Stimulated activated CD4-positive, alpha-beta T cell treated with anti-CD3 and anti-CD28 coated beads, Interleukin-4, amount 100 ng/mL, for 1 hour (primary cell): Measurements from ENCODE around the gene GPC6.
"Not testable (repeated sequence)": the region's sequence is repeated elsewhere in the genome, so short reads cannot be mapped to it uniquely, and the experiment has no call there.

Experiments
- DNase-seq: peaks from one replicate; pipeline ENCODE4 v3.0.0-alpha.2; 2020

The GPC6 gene

DNA sequence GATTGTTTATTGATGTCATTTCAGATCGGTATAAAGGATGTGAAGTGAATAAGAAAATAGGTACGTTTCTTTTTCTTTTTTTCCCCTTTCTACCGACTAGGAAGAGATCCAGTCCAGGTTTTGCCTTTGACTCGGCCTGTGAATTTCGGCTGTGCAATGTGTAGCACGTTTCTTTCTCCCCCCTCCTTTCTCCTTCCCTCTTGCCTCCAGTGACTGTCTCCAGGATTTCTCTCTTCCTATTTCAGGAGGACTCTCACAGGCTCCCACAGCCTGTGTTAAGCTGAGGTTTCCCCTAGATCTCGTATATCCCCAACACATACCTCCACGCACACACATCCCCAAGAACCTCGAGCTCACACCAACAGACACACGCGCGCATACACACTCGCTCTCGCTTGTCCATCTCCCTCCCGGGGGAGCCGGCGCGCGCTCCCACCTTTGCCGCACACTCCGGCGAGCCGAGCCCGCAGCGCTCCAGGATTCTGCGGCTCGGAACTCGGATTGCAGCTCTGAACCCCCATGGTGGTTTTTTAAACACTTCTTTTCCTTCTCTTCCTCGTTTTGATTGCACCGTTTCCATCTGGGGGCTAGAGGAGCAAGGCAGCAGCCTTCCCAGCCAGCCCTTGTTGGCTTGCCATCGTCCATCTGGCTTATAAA, at the start of gene GPC6:
GPC6 (plus strand) TSS at position 185 of the 657 bp plus-strand sequence.
- no peak for DNase-seq

DNA sequence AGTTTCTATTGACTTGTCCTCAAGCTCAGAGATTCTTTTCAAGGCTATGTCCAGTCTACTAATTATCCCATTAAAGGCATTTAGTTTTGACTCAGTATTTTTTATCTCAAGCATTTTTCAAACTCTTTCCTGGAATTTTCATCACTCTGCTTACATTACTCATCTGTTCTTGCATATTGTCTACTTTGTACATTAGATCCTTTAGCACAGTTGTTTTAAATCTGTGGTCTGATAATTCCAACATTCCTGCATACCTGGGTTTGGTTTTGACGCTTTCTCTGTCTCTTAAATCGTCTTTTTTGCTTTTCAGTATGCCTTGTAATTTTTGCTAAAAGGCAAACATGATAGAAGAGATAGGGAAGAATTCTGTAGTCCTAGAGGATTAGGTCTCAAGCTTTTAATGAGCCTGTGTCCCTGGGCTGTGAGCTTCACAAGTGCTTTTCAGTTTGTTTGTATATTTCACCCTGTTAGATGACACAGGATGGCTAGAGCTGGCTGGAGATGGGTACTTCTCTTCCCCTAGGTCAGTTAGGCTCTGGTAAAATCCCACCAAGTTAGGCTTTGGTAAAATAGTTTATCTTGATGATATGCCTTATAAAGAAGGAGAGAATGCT, 46.1 kb upstream of the GPC6 start:
- DNase-seq: no peak

GRCh38 chr13:93182406-93182805, 44.2 kb upstream of the GPC6 start:
- DNase-seq: no peak

- no peak for DNase-seq
These were observed 43.3 kb upstream of the GPC6 start for GRCh38 chr13:93183302-93183701.

- DNase-seq: no peak
These were observed 36.6 kb upstream of the GPC6 start for GRCh38 chr13:93190006-93190405.

GRCh38 chr13:93193682-93194081, 32.9 kb upstream of the GPC6 start:
- DNase-seq: no peak

DNA sequence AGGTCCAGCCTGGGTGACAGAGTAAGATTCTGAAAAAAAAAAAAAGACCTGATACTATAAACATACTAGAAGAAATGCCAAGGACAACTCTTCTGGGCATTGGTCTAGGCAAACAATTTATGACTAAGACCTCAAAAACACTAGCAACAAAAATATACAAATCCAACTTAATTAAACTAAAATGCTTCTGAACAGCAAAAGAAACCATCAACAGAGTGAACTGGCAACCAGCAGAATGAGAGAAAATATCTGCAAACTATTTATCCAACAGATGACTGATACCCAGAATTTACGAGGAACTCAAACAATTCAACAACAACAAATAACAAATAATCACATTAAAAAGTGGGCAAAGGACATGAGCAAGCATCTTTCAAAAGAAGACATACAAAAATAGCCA, 26.8 kb upstream of the GPC6 start:
- no peak for DNase-seq

- no peak for DNase-seq
These were observed 26.0 kb upstream of the GPC6 start for GRCh38 chr13:93200626-93201025.

GRCh38 chr13:93201992-93202558, 24.5 kb upstream of the GPC6 start:
- DNase-seq: no peak

DNA sequence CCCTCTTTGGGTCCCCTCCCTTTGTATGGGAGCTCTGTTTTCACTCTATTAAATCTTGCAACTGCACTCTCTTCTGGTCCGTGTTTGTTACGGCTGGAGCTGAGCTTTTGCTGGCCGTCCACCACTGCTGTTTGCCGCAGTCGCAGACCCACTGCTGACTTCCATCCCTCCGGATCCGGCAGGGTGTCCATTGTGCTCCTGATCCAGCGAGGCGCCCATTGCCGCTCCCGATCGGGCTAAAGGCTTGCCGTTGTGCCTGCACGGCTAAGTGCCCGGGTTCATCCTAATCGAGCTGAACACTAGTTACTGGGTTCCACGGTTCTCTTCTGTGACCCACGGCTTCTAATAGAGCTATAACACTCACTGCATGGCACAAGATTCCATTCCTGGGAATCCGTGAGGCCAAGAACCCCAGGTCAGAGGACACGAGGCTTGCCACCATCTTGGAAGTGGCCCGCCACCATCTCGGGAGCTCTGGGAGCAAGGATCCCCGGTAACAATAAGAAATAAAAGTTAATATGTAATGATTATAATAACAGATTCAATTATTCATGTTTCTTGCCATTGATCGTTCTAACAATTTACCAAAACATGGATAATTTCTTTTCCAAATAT, 19.7 kb upstream of the GPC6 start:
- DNase-seq: not testable (repeated sequence)

GRCh38 chr13:93216122-93216521, 10.5 kb upstream of the GPC6 start:
- DNase-seq: no peak

- DNase-seq: no peak
These were observed 8.8 kb upstream of the GPC6 start for GRCh38 chr13:93217721-93218261.

DNA sequence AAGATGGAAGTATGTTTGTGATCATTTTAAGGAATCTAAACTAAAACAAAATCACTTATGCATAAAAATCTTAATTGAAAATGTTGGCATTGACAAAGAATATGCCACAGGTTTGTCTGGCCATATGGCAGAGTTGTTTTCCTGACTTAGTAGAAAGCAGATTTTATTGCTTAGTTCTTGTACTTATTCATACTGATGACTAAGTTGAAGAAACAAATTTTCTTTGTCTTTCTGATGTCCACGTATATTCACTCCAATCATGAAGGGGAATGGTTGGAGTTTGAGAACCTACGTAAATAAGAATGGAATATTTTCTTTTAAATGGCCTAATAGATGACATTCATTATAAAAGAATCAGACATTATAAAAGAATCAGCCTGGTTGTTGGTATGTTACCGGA, 8.0 kb upstream of the GPC6 start:
- DNase-seq: no peak

GRCh38 chr13:93220073-93220472, 6.5 kb upstream of the GPC6 start:
- DNase-seq: no peak

DNA sequence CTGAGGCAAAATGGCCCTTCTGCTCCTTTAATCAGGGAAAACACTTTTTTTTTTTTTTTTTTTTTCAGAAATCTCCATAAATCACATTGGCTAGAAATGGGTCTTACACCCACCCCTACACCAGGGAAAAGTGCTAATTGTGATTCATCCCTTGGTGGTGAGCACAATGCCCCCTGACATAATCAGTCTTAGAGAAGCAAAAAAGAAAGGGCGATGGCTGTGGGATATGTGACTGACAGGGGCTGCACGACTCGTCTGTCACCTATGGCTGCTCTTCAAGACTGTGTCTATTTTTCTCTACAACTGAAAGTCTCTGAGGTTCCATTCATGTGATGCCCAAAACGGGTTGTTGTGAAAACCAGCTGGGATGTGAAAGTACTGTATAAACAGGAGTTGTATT, 3.6 kb upstream of the GPC6 start:
- DNase-seq: no peak

DNA sequence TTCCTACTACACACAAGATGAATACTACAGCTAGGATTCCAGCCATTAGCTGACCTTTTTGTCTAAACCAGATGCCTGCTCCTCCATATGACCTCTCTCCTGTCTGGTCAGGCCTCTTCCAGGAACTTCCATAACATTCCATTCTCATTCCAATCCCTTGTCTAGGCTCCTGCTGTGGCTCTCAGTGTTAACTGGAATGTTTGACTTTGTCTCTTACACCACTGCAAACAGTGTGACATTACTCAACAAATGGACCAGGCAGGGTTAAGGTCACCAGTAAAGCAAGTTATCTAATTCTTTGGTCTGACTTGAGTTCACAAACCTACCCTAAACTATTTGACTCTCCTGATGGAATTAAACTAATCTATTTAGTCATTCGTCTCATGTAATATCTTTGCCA, 2.1 kb upstream of the GPC6 start:
- no peak for DNase-seq

DNA sequence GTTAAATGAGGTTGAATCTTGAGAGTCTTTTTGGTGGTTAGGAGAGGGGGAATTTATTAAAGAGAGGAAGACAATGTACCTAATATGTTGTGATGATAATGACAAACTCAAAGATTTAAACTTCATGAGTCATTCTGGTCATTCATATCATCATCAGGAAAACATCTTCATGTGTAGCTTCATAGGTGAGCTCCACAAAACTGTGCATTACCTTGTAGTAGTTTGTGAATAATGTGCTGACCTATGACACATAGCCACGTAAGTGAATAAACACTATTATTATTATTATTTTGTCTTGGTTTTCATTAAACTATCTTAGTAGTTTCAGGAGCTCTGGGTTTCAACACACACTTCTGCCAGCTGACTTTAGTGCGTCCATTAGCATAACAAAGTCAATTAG, 997 bp upstream of the GPC6 start:
- no peak for DNase-seq

DNA sequence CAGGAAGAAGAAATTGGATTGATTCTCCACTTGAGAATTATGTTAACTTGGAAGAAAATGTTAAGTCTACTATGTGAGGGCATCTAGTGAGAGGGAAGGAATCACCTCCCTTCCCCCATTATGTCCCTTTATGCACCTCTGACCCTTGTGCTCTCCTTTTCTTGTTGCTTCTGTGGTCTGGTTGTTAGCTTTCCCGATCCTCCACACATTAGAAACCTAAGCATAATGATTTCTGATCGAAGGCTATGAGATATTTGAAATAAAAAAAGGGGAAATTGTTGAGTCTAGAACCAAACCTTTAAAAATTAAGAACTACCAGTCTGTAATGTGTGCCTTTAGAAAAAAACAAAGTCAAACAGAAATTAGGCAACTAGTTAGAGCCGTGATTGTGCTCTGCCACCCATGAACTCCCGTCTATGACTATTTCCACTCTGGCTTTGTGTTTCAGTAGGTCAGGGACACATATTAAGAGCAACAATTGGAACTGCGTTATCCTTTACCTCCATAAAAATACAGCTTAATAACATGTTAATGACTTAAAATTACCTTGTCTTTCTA, 463 bp upstream of the GPC6 start:
- no peak for DNase-seq

DNA sequence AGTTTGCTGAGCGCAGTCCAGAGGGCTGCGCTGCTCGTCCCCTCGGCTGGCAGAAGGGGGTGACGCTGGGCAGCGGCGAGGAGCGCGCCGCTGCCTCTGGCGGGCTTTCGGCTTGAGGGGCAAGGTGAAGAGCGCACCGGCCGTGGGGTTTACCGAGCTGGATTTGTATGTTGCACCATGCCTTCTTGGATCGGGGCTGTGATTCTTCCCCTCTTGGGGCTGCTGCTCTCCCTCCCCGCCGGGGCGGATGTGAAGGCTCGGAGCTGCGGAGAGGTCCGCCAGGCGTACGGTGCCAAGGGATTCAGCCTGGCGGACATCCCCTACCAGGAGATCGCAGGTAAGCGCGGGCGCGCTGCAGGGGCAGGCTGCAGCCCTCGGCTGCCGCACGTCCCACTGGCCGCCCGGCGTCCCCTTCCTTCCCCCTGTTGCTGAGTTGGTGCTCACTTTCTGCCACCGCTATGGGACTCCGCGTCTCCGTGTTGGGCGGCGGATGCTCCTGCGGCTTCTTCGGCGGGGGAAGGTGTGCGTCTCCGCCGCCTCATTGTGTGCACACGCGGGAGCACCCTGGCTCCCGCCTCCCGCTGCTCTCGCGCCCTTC, 772 bp downstream of the GPC6 start:
- DNase-seq: no peak

DNA sequence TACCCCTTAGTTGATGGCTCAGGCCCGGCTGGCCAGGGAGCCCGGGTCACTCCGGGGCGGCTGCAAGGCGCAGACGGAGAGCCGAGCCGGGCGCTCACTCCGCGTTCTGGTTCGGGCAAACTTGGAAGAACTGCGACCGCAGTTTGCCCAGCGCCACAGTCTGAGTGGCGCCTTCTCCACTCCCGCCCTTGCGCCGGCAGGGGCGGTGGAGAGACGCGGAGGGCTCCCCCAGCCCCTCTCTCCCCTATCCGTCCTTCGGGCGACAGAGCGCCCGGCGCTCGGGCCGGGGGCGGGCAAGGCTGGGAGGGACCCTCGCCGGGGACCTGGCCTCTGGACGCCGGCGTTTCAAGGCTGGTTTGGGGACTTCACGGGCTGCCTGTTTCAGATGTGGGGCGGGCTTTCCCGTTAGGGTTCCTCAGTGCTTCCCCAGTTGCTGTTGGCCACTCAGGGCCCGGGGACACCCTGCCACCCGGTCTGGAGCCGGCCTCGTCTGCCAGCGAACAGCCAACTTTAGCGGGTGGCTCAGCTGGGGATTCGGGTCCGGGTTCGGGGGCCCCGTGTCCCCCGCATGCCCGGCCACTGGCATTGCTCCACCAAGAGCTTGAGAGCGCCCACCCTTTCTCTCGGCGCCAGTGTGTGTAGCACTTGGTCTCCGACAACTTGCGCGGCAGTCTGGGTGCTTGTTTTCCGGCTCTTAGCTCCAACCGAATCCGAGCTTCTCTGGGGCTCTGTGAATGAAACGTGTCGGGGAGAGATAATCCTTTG, 1.5 kb downstream of the GPC6 start:
- no peak for DNase-seq

DNA sequence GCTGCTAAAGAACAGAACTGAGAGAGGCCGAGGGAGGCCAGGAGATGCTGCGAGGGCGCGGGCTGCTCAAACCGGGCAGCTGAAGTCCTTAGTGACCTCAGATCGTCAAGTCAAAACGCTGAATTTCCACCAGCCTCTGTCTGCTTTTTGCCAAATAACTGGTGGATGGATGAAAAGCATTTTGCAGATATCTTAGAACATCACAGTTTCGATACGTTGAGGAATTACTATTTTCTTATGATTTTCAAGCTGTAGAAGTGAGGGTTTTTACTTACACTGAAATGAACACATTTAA, 2.0 kb downstream of the GPC6 start:
- DNase-seq: no peak

DNA sequence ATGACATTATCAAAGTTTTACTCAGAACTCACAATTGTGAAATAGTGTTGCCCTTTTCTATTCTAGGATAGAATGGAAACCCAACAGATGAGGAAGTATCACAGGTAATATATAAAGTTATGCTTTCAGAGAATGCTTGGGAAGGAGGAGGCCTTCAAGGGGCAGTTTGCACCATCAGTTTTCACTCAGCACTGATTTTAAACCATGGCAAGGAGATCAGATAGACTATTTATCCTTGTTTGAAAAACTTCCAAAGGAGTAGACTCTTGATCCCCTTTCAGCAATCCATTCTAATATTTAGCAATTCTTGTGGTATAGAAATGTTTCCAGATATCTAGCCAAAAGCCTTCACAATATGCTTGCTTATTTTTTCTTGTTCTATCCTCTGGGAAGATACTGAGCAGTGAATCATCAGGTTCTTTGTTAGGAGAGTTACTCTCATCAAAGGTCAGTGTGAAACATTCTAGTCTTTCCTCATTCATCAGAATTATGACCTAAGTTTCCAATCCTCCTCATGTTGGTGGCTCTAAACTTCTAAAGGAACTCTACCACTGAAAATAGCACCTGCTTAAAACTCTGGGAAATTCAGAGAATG, 3.8 kb downstream of the GPC6 start:
- no peak for DNase-seq
